CD4-positive, alpha-beta T cell (primary cell): Measurements from ENCODE around the gene SLX9. TPM values are rescaled to one million over a fixed set of nuclear protein-coding genes. Genes with fewer than 3 reads are reported as not detected.
A peak's percentile ranks its signal among the peaks of the same experiment; 100 is the strongest.

Source experiments
- ATAC-seq: fragments of 200-7000 bp; cut with Tn5 transposase; one replicate; pipeline ENCODE4 v1.10.0; 2022; ENCODE audit warnings: mild to moderate bottlenecking; ENCODE audit not compliant: poor library complexity
- CTCF ChIA-PET: fragments of 350-600 bp; sonication (Branson Sonifier 250); formaldehyde crosslinking; loops from one replicate; lab custom pipeline; 2021; ENCODE audit warnings: antibody characterized with exemption, inconsistent platforms; lab: Charles Lee
- POLR2A ChIA-PET: fragments of 350-600 bp; sonication (Branson Sonifier 250); formaldehyde crosslinking; loops from one replicate; lab custom pipeline; 2021; ENCODE audit warnings: antibody characterized with exemption, inconsistent platforms; lab: Charles Lee
- DNase-seq, 14 experiments: peaks; one replicate each; pipeline ENCODE4 v3.0.0-alpha.2; 2013 to 2020; ENCODE audit warnings: mixed read lengths in 2 of 14
- H3K27ac ChIP-seq, 2 donors: one replicate each; pipeline versions ENCODE4 v1.5.1 to v1.7.0; 2013; ENCODE audit warnings: low read length in 2 of 2, low read depth in 1 of 2, mild to moderate bottlenecking in 1 of 2
- H3K27me3 ChIP-seq, 2 experiments: 1 replicate in 1 of 2; 2 replicates in 1 of 2; pipeline versions ENCODE4 v1.6.1 to v1.7.0; 2013; ENCODE audit warnings: low read length in 2 of 2, control low read depth in 1 of 2, mild to moderate bottlenecking in 1 of 2, moderate library complexity in 1 of 2; ENCODE audit not compliant: insufficient read depth in 2 of 2, control insufficient read depth in 1 of 2
- H3K36me3 ChIP-seq: one replicate; pipeline ENCODE4 v1.6.1; 2013; ENCODE audit warnings: low read length, control low read depth; ENCODE audit not compliant: insufficient read depth
- H3K4me1 ChIP-seq: one replicate; pipeline ENCODE4 v1.6.1; 2013; ENCODE audit warnings: low read length, control low read depth; ENCODE audit not compliant: insufficient read depth
- H3K4me3 ChIP-seq: one replicate; pipeline ENCODE4 v1.5.1; 2013; ENCODE audit warnings: mild to moderate bottlenecking, low read length, moderate library complexity
- H3K9me3 ChIP-seq, 2 experiments: 1 replicate in 1 of 2; 2 replicates in 1 of 2; pipeline versions ENCODE4 v1.6.1 to v1.7.0; 2013; ENCODE audit warnings: low read length in 2 of 2, mild to moderate bottlenecking in 2 of 2, control low read depth in 1 of 2, moderate library complexity in 1 of 2; ENCODE audit not compliant: control insufficient read depth in 1 of 2, insufficient read depth in 1 of 2
- H3K27ac Mint-ChIP-seq: one replicate; pipeline ENCODE4 v1.8.0; 2020; ENCODE audit warnings: mixed read lengths
- H3K27me3 Mint-ChIP-seq: one replicate; pipeline ENCODE4 v1.8.0; 2021; ENCODE audit warnings: mixed read lengths
- H3K36me3 Mint-ChIP-seq: one replicate; pipeline ENCODE4 v1.8.0; 2021; ENCODE audit warnings: low read depth, mixed read lengths
- H3K4me1 Mint-ChIP-seq: one replicate; pipeline ENCODE4 v1.8.0; 2021; ENCODE audit warnings: low read depth, mixed read lengths
- H3K4me3 Mint-ChIP-seq: one replicate; pipeline ENCODE4 v1.8.0; 2020; ENCODE audit warnings: mild to moderate bottlenecking, mixed read lengths
- H3K9me3 Mint-ChIP-seq: one replicate; pipeline ENCODE4 v1.8.0; 2020; ENCODE audit warnings: mixed read lengths
- intact Hi-C, 2 experiments: fragments of 100-400 bp; cut with DNase I in 1 of 2; cut with micrococcal nuclease in 1 of 2; formaldehyde crosslinking; loops; one replicate each; pipeline versions ENCODE4 v1.15.1 to v1.9.0; 2023 to 2025; cut with DNase I, micrococcal nuclease
- total RNA-seq, 174 experiments: library from RNA in 2 of 174; stranded (reverse) in 2 of 174; gene quantifications; one replicate each; pipeline ENCODE4 v1.2.3 and lab custom pipeline; 2021 to 2026
- TF ChIP-seq, protein P1 (sequence below): fragments of 200-600 bp; IDR thresholded peaks from one replicate; pipeline ENCODE4 v1.8.0; 2022; ENCODE audit warnings: antibody characterized with exemption, mild to moderate bottlenecking

The SLX9 gene
- total RNA-seq, 2 experiments from 2014 or later = 7.7 to 9.1 TPM

DNA sequence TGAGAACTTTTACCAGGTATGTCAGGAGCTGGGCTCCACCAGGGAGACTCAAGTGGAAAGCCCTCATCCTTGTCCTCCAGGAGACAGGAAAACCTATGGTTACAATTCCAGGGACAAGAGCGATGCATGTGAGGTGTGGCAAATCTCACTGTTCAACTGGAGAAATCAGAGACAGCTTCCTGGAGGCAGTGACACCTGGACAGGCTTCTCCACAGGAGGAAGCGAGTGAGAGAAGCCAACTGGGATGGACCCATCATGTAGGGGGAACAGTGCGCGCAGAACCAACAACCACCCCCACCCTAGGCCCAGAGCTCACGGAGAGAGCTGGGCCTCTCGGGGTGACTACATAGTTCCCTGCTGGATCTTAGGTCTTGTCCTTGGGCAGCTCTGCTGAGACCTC lies 5.6 kb upstream of the SLX9 start:
- Mint-ChIP-seq H3K27ac (no peak overlapping the region), H3K27me3 (no peaks in the 10 kb centered on the region), H3K9me3 (no peaks in the 10 kb centered on the region), H3K36me3 (no peaks in the 10 kb centered on the region), H3K4me3 (peak overlapping the region; percentile 51), H3K4me1 (peaks cover 27% of the 10 kb centered on the region)
- Histone ChIP-seq H3K36me3 (no peaks in the 10 kb centered on the region), H3K27me3 (no peaks in the 10 kb centered on the region), H3K27ac (no peak overlapping the region), H3K4me1 (peaks cover 46% of the 10 kb centered on the region), H3K4me3 (no peak overlapping the region), H3K9me3 (no peaks in the 10 kb centered on the region)
- DNase-seq = no peak
- ChIA-PET POLR2A (interaction anchor here (1.0 to 9.5 kb wide), 2 partner anchors 20 to 60 kb away, joined by 3 to 362 read pairs; partner anchors contain the start of gene PTTG1IP), CTCF (interaction anchor here (0.9 to 1.1 kb wide), 2 partner anchors 41 to 59 kb away, joined by 3 to 4 read pairs; no protein-coding TSS in a partner anchor)
- intact Hi-C loops = loop anchor here in 1 of 2 experiments (5.0 kb wide), 1 partner anchor 117 kb away; the partner anchor contains the start of gene SUMO3
- no peak for ATAC-seq
- TF ChIP-seq, protein P1, sequence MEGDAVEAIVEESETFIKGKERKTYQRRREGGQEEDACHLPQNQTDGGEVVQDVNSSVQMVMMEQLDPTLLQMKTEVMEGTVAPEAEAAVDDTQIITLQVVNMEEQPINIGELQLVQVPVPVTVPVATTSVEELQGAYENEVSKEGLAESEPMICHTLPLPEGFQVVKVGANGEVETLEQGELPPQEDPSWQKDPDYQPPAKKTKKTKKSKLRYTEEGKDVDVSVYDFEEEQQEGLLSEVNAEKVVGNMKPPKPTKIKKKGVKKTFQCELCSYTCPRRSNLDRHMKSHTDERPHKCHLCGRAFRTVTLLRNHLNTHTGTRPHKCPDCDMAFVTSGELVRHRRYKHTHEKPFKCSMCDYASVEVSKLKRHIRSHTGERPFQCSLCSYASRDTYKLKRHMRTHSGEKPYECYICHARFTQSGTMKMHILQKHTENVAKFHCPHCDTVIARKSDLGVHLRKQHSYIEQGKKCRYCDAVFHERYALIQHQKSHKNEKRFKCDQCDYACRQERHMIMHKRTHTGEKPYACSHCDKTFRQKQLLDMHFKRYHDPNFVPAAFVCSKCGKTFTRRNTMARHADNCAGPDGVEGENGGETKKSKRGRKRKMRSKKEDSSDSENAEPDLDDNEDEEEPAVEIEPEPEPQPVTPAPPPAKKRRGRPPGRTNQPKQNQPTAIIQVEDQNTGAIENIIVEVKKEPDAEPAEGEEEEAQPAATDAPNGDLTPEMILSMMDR = no peak

- Mint-ChIP-seq H3K9me3 (no peaks in the 10 kb centered on the region), H3K4me3 (peak overlapping the region; percentile 30), H3K4me1 (peaks cover 24% of the 10 kb centered on the region), H3K36me3 (no peaks in the 10 kb centered on the region), H3K27me3 (no peaks in the 10 kb centered on the region), H3K27ac (no peak overlapping the region)
- POLR2A ChIA-PET = interaction anchor here (1.0 to 9.5 kb wide), 2 partner anchors 20 to 61 kb away, joined by 3 to 362 read pairs; partner anchors contain the start of gene PTTG1IP
- ATAC-seq (no peak), DNase-seq (no peak)
- Histone ChIP-seq H3K27ac (no peak overlapping the region), H3K4me3 (no peak overlapping the region), H3K27me3 (no peaks in the 10 kb centered on the region), H3K9me3 (no peaks in the 10 kb centered on the region), H3K4me1 (peaks cover 43% of the 10 kb centered on the region), H3K36me3 (no peaks in the 10 kb centered on the region)
- TF ChIP-seq, protein P1 = no peak
- intact Hi-C loops = loop anchor here in 1 of 2 experiments (5.0 kb wide), 2 partner anchors 118 to 423 kb away; partner anchors contain the start of gene SUMO3
- CTCF ChIA-PET = interaction anchor here (0.9 to 1.1 kb wide), 2 partner anchors 41 to 60 kb away, joined by 3 to 4 read pairs; no protein-coding TSS in a partner anchor
Measured at GRCh38 chr21:44934797-44935532, 4.9 kb upstream of the SLX9 start.

GRCh38 chr21:44935533-44935927 lies 4.3 kb upstream of the SLX9 start:
- H3K36me3 Mint-ChIP-seq = no peaks in the 10 kb centered on the region
- Histone ChIP-seq H3K27ac (no peak overlapping the region), H3K27me3 (no peaks in the 10 kb centered on the region), H3K9me3 (no peaks in the 10 kb centered on the region), H3K4me3 (no peak overlapping the region), H3K36me3 (no peaks in the 10 kb centered on the region), H3K4me1 (peaks cover 41% of the 10 kb centered on the region)
- CTCF ChIA-PET = no interaction called here
- no peak overlapping the region for H3K27ac Mint-ChIP-seq
- intact Hi-C loops = loop anchor here in 1 of 2 experiments (5.0 kb wide), 1 partner anchor 423 kb away; no protein-coding TSS in a partner anchor
- TF ChIP-seq, protein P1 = no peak
- H3K4me3 Mint-ChIP-seq = no peak overlapping the region
- H3K9me3 Mint-ChIP-seq = no peaks in the 10 kb centered on the region
- POLR2A ChIA-PET = no interaction called here
- ATAC-seq (no peak), DNase-seq (no peak)
- H3K27me3 Mint-ChIP-seq = no peaks in the 10 kb centered on the region
- peaks cover 22% of the 10 kb centered on the region for H3K4me1 Mint-ChIP-seq
